Activated T-cell treated with anti-CD3 and anti-CD28 coated beads, Interleukin-2, amount 50 U/mL, for 24 hours (primary cell): ENCODE data around the gene NUF2.
"Not testable (repeated sequence)": the region's sequence is repeated elsewhere in the genome, so short reads cannot be mapped to it uniquely, and the experiment has no call there.

Experiments used
- DNase-seq: peaks from one replicate; pipeline ENCODE4 v3.0.0-alpha.2; 2020
- H3K27ac Mint-ChIP-seq: 2 replicates; pipeline ENCODE4 v1.8.0; 2020; ENCODE audit warnings: mild to moderate bottlenecking, mixed read lengths
- H3K27me3 Mint-ChIP-seq: 2 replicates; pipeline ENCODE4 v1.8.0; 2020; ENCODE audit warnings: mixed read lengths
- H3K36me3 Mint-ChIP-seq: 2 replicates; pipeline ENCODE4 v1.8.0; 2020; ENCODE audit warnings: low read depth, mixed read lengths
- H3K4me1 Mint-ChIP-seq: 2 replicates; pipeline ENCODE4 v1.8.0; 2020; ENCODE audit warnings: low read depth, mixed read lengths
- H3K4me3 Mint-ChIP-seq: 2 replicates; pipeline ENCODE4 v1.8.0; 2020; ENCODE audit warnings: mild to moderate bottlenecking, moderate library complexity, mixed read lengths
- H3K9me3 Mint-ChIP-seq: 2 replicates; pipeline ENCODE4 v1.8.0; 2020; ENCODE audit warnings: mixed read lengths

The NUF2 gene

DNA sequence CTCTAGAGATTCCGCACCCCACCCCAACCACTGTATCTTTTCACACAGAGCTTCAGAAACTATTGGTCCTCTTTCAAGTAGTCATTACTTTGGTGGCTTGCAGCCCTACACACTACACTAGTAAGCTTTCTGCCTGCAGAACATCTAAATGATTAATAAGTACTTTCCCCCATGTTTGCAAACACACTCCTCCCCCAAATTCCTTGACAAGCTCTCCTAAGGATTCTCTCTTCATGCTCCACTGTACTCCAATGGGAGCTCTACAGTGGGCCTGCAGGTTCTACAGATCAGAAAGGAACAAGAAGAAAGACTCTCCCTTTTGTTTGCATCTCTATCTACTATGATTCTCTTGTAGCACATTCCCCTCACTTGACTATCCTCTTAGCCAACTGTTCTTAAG lies 16.3 kb upstream of the NUF2 start:
- Mint-ChIP-seq H3K27me3 (no peaks in the 10 kb centered on the region), H3K27ac (no peak overlapping the region), H3K36me3 (peaks cover 63% of the 10 kb centered on the region), H3K9me3 (no peaks in the 10 kb centered on the region), H3K4me1 (no peaks in the 10 kb centered on the region), H3K4me3 (no peak overlapping the region)
- DNase-seq, result no peak

DNA sequence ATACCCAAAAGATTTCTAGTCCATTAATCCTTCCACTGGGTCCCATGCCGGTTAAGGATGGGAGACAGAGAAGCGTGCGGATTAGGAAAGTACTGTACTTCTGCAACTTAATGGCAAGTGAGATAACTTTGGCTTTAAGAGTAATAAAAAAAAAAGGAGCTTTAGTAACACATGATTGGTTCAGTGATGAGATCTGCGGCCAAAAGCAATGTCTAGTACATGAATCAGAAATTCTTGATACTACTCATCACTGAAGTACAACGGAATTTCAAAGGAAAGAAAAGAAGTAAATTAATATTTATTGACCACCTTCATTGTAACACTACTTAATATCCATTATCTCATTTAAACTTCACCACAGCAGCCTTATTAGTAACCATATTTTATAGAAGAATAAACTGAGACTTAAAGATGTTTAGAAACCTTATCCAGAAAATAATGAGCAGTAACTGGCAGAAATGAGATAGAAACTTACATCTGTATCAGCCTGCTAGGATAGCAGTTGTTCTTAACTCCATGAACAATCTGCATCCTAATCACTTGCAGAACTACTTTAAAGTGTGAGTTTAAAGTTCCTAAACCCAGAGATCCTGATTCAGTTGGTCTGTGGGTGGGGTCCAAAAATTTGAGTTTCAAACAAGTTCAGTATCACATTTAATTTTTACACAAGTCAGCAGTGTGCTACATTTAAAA lies 14.1 kb upstream of the NUF2 start:
- Mint-ChIP-seq H3K4me1 (no peaks in the 10 kb centered on the region), H3K4me3 (no peak overlapping the region), H3K9me3 (no peaks in the 10 kb centered on the region), H3K27me3 (no peaks in the 10 kb centered on the region), H3K27ac (no peak overlapping the region), H3K36me3 (peaks cover 62% of the 10 kb centered on the region)
- DNase-seq, result no peak

DNA sequence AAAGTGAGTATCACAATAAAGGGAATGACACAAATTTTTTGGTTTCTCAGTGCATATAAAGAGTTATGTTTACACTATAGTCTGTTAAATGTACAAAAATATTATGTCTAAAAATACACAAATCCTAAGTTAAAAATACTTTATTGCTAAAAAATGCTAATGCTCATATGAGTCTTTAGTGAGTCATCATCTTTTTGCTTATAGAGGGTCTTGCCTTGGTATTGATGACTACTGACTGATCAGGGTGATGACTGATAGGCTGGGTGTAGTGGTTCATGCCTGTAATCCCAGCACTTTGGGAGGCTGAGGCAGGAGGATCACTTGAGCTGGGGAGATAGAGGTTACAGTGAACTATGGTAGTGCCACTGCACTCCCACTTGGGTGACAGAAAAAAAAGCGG lies 12.9 kb upstream of the NUF2 start:
- H3K9me3 Mint-ChIP-seq, result no peaks in the 10 kb centered on the region
- no peak for DNase-seq
- H3K4me1 Mint-ChIP-seq, result no peaks in the 10 kb centered on the region
- H3K27ac Mint-ChIP-seq, result peak overlapping the region; percentile 55
- H3K36me3 Mint-ChIP-seq, result peaks cover 54% of the 10 kb centered on the region
- H3K27me3 Mint-ChIP-seq, result no peaks in the 10 kb centered on the region
- no peak overlapping the region for H3K4me3 Mint-ChIP-seq

DNA sequence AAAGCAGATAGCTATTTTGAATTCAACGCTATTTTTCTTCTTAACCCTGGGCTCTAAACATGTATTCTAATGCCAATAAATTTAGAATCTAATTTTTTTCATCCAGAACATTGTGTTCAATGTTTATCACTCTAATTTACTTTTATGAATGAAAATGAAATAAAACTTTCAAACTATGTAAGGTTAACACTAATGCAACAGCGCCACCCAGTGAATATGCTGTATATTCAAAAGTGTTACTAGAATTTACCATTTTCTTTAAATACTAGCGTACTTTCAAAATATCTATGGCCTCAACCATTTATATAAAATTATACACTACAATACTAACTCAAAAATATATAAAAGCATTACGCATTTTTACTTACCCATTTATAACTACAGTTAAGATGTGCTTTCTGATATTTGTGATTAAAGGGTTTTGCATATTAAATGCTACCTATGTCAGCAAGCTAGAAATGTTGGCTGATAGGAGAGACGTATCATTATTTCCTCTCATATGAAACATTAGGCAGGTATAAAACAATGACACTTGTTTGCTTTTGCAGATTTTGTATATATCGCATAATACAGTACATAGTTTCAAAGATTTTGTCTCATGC lies 5.9 kb upstream of the NUF2 start:
- Mint-ChIP-seq H3K4me1 (peaks cover 8% of the 10 kb centered on the region), H3K36me3 (peaks cover 23% of the 10 kb centered on the region), H3K27me3 (no peaks in the 10 kb centered on the region), H3K27ac (no peak overlapping the region), H3K9me3 (no peaks in the 10 kb centered on the region), H3K4me3 (no peak overlapping the region)
- no peak for DNase-seq

DNA sequence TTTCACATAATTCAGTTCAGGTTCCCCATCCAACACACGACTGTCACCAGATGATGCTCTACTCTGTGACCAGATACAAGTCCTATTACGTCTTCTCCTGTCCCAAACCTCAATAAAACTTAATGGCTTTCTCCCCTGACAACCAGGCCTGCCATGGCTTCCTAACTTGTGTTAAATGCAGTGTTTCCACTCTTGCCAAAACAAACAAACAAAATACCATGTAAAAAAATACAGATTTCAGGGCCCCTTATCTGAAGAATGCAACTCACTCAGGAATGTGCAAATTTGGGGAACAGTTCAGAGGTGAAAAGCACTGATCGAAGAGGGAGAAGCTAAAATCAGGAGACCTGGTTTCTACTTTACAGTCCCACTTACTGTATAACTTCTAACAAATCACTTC lies 863 bp upstream of the NUF2 start:
- peaks cover 26% of the 10 kb centered on the region for H3K36me3 Mint-ChIP-seq
- peak overlapping the region; percentile 98 for H3K27ac Mint-ChIP-seq
- H3K4me3 Mint-ChIP-seq, result peak overlapping the region; percentile 90
- H3K27me3 Mint-ChIP-seq, result no peaks in the 10 kb centered on the region
- peaks cover 23% of the 10 kb centered on the region for H3K4me1 Mint-ChIP-seq
- H3K9me3 Mint-ChIP-seq, result no peaks in the 10 kb centered on the region
- DNase-seq, result no peak

DNA sequence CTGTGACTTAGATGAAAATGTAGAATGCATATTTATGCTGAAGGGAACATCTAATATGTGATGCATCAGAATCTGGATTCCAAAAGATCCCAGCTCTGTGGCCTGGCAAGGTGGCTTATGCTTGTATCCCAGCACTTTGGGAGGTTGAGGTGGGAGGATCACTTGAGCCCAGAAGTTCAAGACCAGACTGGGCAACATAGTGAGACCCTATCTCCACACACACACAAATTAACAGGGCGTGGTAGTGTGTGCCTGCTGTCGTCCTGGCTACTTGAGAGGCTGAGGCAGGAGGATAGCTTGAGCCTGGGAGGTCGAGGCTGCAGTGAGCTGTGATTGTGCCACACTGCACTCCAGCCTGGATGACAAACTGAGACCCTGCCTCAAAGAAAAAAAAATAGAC lies 1.6 kb downstream of the NUF2 start:
- H3K4me3 Mint-ChIP-seq, result peak overlapping the region; percentile 90
- H3K27ac Mint-ChIP-seq, result not testable (repeated sequence)

DNA sequence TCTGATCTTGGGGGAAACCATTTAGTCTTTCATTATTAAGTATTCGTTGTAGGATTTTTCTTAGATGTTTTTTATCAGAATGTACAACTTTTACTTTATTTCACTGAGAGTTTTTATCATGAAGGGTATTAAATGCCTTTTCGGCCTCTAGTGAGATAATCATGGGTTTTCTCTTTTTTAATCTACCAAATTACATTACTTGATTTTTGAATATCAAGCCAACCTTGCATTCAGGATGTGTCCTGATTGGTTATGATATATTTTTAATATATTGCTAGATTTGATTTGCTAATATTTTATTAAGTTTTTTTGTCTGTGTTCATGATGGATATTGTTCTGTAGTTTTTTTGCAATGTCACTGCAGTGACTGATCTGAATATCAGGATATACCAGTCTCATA lies 9.4 kb downstream of the NUF2 start:
- no peak overlapping the region for H3K4me3 Mint-ChIP-seq
- H3K27me3 Mint-ChIP-seq, result no peaks in the 10 kb centered on the region
- peaks cover 79% of the 10 kb centered on the region for H3K36me3 Mint-ChIP-seq
- no peak for DNase-seq
- peaks cover 11% of the 10 kb centered on the region for H3K9me3 Mint-ChIP-seq
- H3K27ac Mint-ChIP-seq, result no peak overlapping the region
- no peaks in the 10 kb centered on the region for H3K4me1 Mint-ChIP-seq

More for the DNA sequence above, 1.6 kb downstream of the NUF2 start:
- not testable (repeated sequence) for DNase-seq, H3K9me3 Mint-ChIP-seq, H3K27me3 Mint-ChIP-seq
- peaks cover 39% of the 10 kb centered on the region for H3K36me3 Mint-ChIP-seq
- peaks cover 23% of the 10 kb centered on the region for H3K4me1 Mint-ChIP-seq

DNA sequence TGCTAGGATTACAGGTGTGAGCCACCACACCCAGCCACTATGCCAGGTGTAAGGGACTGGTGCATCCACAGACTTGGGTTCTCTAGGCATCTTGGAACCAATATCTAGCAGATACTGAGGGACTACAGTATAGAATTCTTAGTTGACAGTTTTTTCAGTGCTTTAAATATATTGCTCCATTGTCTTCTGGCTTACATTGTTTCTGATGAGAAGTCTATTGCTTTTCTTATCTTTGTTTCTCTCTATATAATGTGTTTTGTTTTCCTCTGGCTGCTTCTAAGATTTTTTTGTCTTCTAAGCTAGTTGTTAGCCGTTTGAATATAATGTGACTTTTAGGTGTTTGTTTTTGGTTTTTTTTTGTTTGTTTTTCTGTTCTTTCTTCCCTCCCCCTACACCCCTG lies 13.5 kb downstream of the NUF2 start:
- Mint-ChIP-seq H3K4me1 (no peaks in the 10 kb centered on the region), H3K9me3 (peaks cover 12% of the 10 kb centered on the region), H3K4me3 (no peak overlapping the region), H3K36me3 (peaks cover 82% of the 10 kb centered on the region), H3K27ac (no peak overlapping the region), H3K27me3 (no peaks in the 10 kb centered on the region)
- DNase-seq, result no peak

DNA sequence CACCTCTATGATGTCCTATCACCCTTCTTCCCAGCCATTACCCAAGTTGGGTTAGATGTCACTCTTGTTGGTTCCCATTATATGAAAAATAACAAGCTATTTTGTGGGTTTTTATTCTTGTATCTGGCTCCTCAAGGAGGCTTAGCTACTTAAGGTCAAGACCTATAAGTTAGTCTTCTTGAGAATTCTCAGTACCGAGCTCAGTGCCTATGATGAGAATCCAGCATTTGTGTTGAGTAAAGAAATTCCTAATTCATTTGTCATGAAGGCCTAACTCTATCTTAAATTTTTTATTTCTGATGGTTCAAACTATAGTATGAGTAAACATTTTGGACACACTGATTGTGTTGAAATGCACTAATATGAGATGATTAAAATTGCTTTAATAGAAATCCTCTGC lies 15.9 kb downstream of the NUF2 start:
- Mint-ChIP-seq H3K4me3 (no peak overlapping the region), H3K36me3 (peaks cover 73% of the 10 kb centered on the region), H3K27me3 (no peaks in the 10 kb centered on the region), H3K27ac (no peak overlapping the region), H3K9me3 (peaks cover 9% of the 10 kb centered on the region), H3K4me1 (no peaks in the 10 kb centered on the region)
- DNase-seq, result no peak

DNA sequence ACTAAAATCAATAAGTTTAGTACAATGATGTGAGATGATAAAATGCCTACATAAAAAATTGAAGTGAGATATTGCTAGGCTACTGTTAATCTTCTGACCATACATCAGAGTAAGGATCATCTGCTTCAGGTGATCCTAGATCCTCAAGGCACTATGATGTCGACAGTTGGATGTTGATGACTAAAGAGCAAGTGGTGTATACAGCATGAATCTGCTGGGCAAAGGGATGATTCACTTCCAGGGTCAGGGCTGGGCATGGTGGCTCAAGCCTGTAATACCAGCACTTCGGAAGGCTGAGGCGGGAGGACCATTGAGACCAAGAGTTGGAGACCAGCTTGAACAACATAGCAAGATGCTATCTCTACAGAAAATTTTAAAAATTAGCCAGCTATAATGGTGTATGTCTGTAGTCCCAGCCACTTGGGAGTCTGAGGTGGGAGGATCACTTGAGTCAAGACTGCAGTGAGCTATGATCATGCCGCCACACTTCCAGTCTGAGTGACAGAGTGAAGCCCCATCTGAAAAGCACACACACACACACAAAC lies 24.6 kb downstream of the NUF2 start:
- H3K27me3 Mint-ChIP-seq, result no peaks in the 10 kb centered on the region
- peaks cover 75% of the 10 kb centered on the region for H3K36me3 Mint-ChIP-seq
- no peaks in the 10 kb centered on the region for H3K4me1 Mint-ChIP-seq
- no peaks in the 10 kb centered on the region for H3K9me3 Mint-ChIP-seq
- DNase-seq, result no peak
- no peak overlapping the region for H3K27ac Mint-ChIP-seq
- H3K4me3 Mint-ChIP-seq, result no peak overlapping the region

DNA sequence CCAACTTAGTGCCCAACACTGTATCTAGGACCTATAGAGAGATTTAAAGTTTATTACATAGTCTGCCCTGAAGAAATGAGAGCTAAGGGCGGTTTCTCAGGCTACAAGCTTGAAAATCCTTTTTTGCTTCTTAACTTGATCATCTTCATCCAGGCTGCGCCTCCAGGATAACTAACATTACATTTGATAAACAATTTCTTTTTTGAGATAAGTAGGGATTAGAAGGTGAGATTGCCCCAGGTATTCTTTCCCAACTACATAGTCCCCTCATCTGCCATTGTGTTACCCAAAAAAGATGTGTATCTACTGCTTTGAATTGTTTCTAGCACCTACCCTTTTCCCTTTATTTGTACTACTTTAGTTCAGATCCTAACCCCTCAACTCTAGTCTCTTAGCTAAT lies 25.4 kb downstream of the NUF2 start:
- Mint-ChIP-seq H3K27ac (no peak overlapping the region), H3K4me1 (no peaks in the 10 kb centered on the region), H3K9me3 (no peaks in the 10 kb centered on the region), H3K4me3 (no peak overlapping the region), H3K36me3 (peaks cover 81% of the 10 kb centered on the region), H3K27me3 (no peaks in the 10 kb centered on the region)
- DNase-seq, result no peak

DNA sequence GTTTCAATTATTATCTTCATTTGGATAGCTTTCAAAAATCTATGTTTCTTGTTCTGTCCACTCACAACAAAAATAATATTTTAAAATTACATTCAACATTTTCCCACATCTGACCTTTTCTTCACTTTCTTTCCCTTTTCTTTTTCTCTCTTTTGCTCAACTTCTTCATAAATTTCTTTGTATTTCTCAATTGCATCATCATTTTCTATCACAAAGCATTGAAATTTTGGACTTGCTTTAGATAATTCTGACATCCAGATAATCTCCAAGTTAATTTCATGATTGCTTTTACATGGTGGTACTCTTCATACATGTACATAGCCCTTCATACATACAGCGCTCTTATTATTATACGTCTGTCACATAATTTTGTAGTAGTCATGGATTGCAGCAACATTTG lies 30.2 kb downstream of the NUF2 start:
- no peaks in the 10 kb centered on the region for H3K4me1 Mint-ChIP-seq
- H3K9me3 Mint-ChIP-seq, result no peaks in the 10 kb centered on the region
- no peaks in the 10 kb centered on the region for H3K27me3 Mint-ChIP-seq
- no peak for DNase-seq
- H3K4me3 Mint-ChIP-seq, result no peak overlapping the region
- peaks cover 63% of the 10 kb centered on the region for H3K36me3 Mint-ChIP-seq
- no peak overlapping the region for H3K27ac Mint-ChIP-seq

DNA sequence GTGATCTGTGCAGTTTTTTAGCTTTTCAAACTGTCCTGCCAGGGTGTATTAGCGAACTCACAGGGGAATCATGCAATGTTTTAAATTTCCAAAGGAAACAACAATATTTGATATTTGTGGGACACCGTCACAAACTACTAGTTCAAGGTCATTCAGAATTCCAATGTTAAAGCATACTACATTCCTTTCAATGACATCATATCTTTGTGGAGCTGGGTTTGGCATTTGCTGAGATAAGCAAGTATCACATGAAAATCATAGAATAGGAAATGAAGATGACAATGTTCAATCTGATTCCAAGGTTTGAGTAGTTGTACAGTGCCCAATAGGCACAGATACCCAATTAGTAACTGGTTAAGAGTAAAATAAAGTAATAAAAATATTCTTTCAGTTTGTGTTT lies 35.6 kb downstream of the NUF2 start:
- no peak for DNase-seq
- peaks cover 17% of the 10 kb centered on the region for H3K36me3 Mint-ChIP-seq
- peaks cover 14% of the 10 kb centered on the region for H3K27me3 Mint-ChIP-seq

DNA sequence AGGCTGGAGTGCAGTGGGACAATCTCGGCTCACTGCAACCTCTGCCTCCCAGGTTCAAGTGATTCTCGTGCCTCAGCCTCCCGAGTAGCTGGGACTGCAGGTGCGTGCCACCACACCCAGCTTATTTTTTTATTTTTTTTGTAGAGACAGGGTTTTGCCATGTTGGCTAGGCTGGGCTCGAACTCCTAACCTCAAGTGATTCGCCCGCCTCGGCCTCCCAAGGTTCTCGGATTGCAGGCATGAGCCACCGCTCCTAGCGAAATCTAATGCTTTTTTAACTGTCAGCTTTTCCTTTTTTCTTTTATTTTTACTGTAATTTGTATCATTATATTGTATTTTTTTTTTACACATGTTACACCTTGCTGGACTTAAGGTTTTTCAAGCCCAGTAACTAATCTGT lies 36.4 kb downstream of the NUF2 start:
- DNase-seq, H3K4me3 Mint-ChIP-seq, H3K27ac Mint-ChIP-seq, H3K4me1 Mint-ChIP-seq, H3K9me3 Mint-ChIP-seq: not testable (repeated sequence)
- Mint-ChIP-seq H3K27me3 (peaks cover 18% of the 10 kb centered on the region), H3K36me3 (peaks cover 15% of the 10 kb centered on the region)

More for the DNA sequence above, 35.6 kb downstream of the NUF2 start:
- no peak overlapping the region for H3K27ac Mint-ChIP-seq
- no peak overlapping the region for H3K4me3 Mint-ChIP-seq
- H3K4me1 Mint-ChIP-seq, result peaks cover 7% of the 10 kb centered on the region
- H3K9me3 Mint-ChIP-seq, result no peaks in the 10 kb centered on the region

DNA sequence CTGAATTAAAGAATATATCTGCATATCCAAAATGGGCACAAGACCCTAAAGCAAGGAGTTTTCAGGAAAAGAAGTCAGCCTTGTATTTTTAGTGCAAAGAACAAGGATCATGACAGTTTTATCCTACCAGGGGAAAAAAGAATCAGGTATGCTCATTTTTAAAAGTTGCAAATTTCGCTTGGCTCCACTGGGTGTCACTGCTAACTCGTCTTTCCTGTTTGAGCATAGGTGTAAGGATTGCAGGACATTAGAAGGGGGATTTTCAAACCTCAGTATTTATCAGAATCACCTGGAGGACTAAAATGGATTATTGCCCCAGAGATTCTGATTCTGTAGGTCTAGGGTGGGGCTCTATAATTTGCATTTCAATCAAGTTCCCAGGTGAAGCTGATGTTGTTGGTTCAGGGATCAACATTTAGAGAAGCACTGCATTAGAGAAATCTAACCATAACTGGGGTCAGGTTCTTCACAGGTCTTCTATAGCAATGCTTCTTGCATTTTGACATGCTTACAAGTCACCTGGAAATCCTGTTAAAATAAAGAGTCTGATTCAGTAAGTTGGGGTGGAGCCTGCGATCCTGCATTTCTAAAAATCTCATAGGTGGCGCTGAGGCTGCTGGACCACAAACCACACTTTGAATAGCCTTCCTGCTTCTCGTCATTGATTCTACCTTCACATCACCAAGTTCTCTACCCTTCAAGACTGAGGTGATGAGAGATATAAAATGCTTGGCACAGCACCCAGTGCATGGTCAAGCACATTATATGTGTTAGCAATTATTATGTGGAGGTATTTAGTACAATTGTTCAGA lies 39.6 kb downstream of the NUF2 start:
- no peaks in the 10 kb centered on the region for H3K9me3 Mint-ChIP-seq
- H3K27ac Mint-ChIP-seq, result no peak overlapping the region
- H3K36me3 Mint-ChIP-seq, result peaks cover 7% of the 10 kb centered on the region
- DNase-seq, result no peak
- peaks cover 7% of the 10 kb centered on the region for H3K4me1 Mint-ChIP-seq
- H3K4me3 Mint-ChIP-seq, result no peak overlapping the region
- H3K27me3 Mint-ChIP-seq, result peaks cover 18% of the 10 kb centered on the region
